HEK293 (cell line): ENCODE results near the gene ZDHHC8.

Experiments
- CTCF ChIP-seq: fragments of 450-650 bp; formaldehyde crosslinking; IDR thresholded peaks from 2 replicates; pipeline ENCODE4 v1.5.1; 2016; ENCODE audit warnings: missing biosample characterization, missing genetic modification characterization
- PATZ1 ChIP-seq: fragments of 450-650 bp; formaldehyde crosslinking; IDR thresholded peaks from 2 replicates; pipeline ENCODE4 v1.5.1; 2016; ENCODE audit warnings: missing biosample characterization, missing genetic modification characterization
- YY1 ChIP-seq: fragments of 450-650 bp; formaldehyde crosslinking; IDR thresholded peaks from 2 replicates; pipeline ENCODE4 v1.5.1; 2018; ENCODE audit warnings: missing biosample characterization, missing genetic modification characterization
- ZNF24 ChIP-seq: fragments of 450-650 bp; formaldehyde crosslinking; IDR thresholded peaks from 2 replicates; pipeline ENCODE4 v1.5.1; 2016; ENCODE audit warnings: missing biosample characterization, missing genetic modification characterization
- ZNF341 ChIP-seq: fragments of 450-650 bp; formaldehyde crosslinking; IDR thresholded peaks from 2 replicates; pipeline ENCODE4; 2016; ENCODE audit warnings: low read depth, missing biosample characterization, missing genetic modification characterization
- ZNF621 ChIP-seq: fragments of 450-650 bp; formaldehyde crosslinking; IDR thresholded peaks from 2 replicates; pipeline ENCODE4 v1.5.1; 2017; ENCODE audit warnings: missing biosample characterization, missing genetic modification characterization
- ZNF701 ChIP-seq: fragments of 450-650 bp; formaldehyde crosslinking; IDR thresholded peaks from 2 replicates; pipeline ENCODE4 v1.5.1; 2016; ENCODE audit warnings: missing biosample characterization, missing genetic modification characterization

- no peak for TF ChIP-seq CTCF (tag by site-specific recombination)
- TF ChIP-seq ZNF24, result no peak
- TF ChIP-seq ZNF341 (tag by site-specific recombination), result no peak
- no peak for TF ChIP-seq YY1 (tag by site-specific recombination)
- TF ChIP-seq ZNF621 (tag by site-specific recombination), result no peak
- no peak for TF ChIP-seq ZNF701 (tag by site-specific recombination)
- no peak for TF ChIP-seq PATZ1 (tag by site-specific recombination)
These were observed 8.1 kb upstream of the ZDHHC8 start for GRCh38 chr22:20123366-20124082.
